ENCODE results near the gene TUNAR. TPM values are rescaled to one million over a fixed set of nuclear protein-coding genes. Genes with fewer than 3 reads are reported as not detected.
"Not testable (repeated sequence)": the region's sequence is repeated elsewhere in the genome, so short reads cannot be mapped to it uniquely, and the experiment has no call there.

Gene TUNAR
- polyA plus RNA-seq, 1 donor from 2014 or later: not detected

- H3K36me3 Mint-ChIP-seq: no peaks in the 10 kb centered on the region
- H3K27ac Mint-ChIP-seq: no peak overlapping the region
- H3K27me3 Mint-ChIP-seq: peaks cover 4% of the 10 kb centered on the region
- no peak overlapping the region for H3K4me3 Mint-ChIP-seq
- no peaks in the 10 kb centered on the region for H3K4me1 Mint-ChIP-seq
- no peaks in the 10 kb centered on the region for H3K9me3 Mint-ChIP-seq
Measured at GRCh38 chr14:95956601-95957460, 80.2 kb downstream of the TUNAR start.

GRCh38 chr14:95958105-95958504, 81.5 kb downstream of the TUNAR start:
- Mint-ChIP-seq H3K27me3 (no peaks in the 10 kb centered on the region), H3K36me3 (no peaks in the 10 kb centered on the region), H3K4me1 (no peaks in the 10 kb centered on the region), H3K27ac (no peak overlapping the region), H3K9me3 (no peaks in the 10 kb centered on the region), H3K4me3 (no peak overlapping the region)

GRCh38 chr14:95959317-95959716, 82.7 kb downstream of the TUNAR start:
- no peak overlapping the region for H3K27ac Mint-ChIP-seq

GRCh38 chr14:95961481-95961880, 84.8 kb downstream of the TUNAR start:
- no peaks in the 10 kb centered on the region for H3K36me3 Mint-ChIP-seq
- H3K4me3 Mint-ChIP-seq: no peak overlapping the region
- no peaks in the 10 kb centered on the region for H3K4me1 Mint-ChIP-seq
- no peak overlapping the region for H3K27ac Mint-ChIP-seq
- peaks cover 0 to 4% (median 0%) of the 10 kb centered on the region in 3 donors for H3K9me3 Mint-ChIP-seq
- no peaks in the 10 kb centered on the region for H3K27me3 Mint-ChIP-seq

More at GRCh38 chr14:95959317-95959716, 82.7 kb downstream of the TUNAR start:
- Mint-ChIP-seq H3K4me1 (no peaks in the 10 kb centered on the region), H3K36me3 (no peaks in the 10 kb centered on the region), H3K27me3 (no peaks in the 10 kb centered on the region), H3K9me3 (no peaks in the 10 kb centered on the region), H3K4me3 (no peak overlapping the region)

- Mint-ChIP-seq H3K27ac (no peak overlapping the region), H3K36me3 (no peaks in the 10 kb centered on the region), H3K9me3 (peaks cover 0 to 4% (median 2%) of the 10 kb centered on the region in 3 donors), H3K4me1 (no peaks in the 10 kb centered on the region), H3K4me3 (no peak overlapping the region), H3K27me3 (no peaks in the 10 kb centered on the region)
Measured at GRCh38 chr14:95964901-95965300, 88.3 kb downstream of the TUNAR start.

- not testable (repeated sequence) for H3K9me3 Mint-ChIP-seq, H3K36me3 Mint-ChIP-seq, H3K27ac Mint-ChIP-seq, H3K4me3 Mint-ChIP-seq, H3K4me1 Mint-ChIP-seq, H3K27me3 Mint-ChIP-seq
Measured at GRCh38 chr14:95968048-95968447, 91.4 kb downstream of the TUNAR start.

Other genes with a start within 250 kb of the TUNAR start
- gene TCL1B, start 190.4 kb upstream of the TUNAR start, polyA plus RNA-seq: not detected
- 4.9 TPM for gene TCL1A, start 162.7 kb upstream of the TUNAR start, polyA plus RNA-seq
- 0.04 TPM for gene C14orf132, start 162.5 kb downstream of the TUNAR start, polyA plus RNA-seq

All from IgD-negative memory B cell (primary cell).